ENCODE measurements around the gene CORO2A.

Gene CORO2A

DNA sequence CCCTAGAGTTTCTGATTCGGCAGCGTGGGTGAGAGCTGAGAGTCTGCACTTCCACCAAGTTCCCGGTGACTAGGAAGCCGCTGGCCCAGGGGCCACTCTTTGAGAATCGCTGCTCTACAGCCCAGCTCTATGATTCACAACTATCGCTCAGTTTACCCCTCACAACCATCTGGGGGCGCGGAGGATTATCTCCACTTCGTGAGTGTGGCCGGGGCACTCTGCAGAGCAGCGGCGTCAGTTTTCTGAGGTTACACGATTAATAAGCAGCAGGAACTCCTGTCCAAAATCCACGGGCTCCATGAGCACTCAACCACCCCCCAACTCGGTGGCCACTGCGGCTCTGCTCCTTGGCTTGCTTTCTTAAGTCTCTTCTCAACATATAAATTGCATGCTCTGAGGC, 19.3 kb downstream of the CORO2A start:
- Histone ChIP-seq H4K20me1 (ENCODE audit: insufficient read depth, low read length) (no peaks in the 10 kb centered on the region), H3K27ac (ENCODE audit: low read length) (no peak overlapping the region), H3K27me3 (ENCODE audit: low read depth, low read length) (peaks cover 14% of the 10 kb centered on the region), H3K4me3 (ENCODE audit: low read length) (no peak overlapping the region), H3K9ac (ENCODE audit: low read length) (no peak overlapping the region), H3K9me3 (ENCODE audit: insufficient read depth, low read length) (no peaks in the 10 kb centered on the region), H3K4me1 (ENCODE audit: low read length) (peaks cover 18% of the 10 kb centered on the region), H3K4me2 (ENCODE audit: low read length) (no peak overlapping the region), H2AFZ (ENCODE audit: low read depth, low read length) (no peak overlapping the region), H3K79me2 (ENCODE audit: low read length) (no peaks in the 10 kb centered on the region), H3K36me3 (replicated peaks; ENCODE audit: low read depth, low read length) (no peaks in the 10 kb centered on the region)
- TF ChIP-seq, protein P1, sequence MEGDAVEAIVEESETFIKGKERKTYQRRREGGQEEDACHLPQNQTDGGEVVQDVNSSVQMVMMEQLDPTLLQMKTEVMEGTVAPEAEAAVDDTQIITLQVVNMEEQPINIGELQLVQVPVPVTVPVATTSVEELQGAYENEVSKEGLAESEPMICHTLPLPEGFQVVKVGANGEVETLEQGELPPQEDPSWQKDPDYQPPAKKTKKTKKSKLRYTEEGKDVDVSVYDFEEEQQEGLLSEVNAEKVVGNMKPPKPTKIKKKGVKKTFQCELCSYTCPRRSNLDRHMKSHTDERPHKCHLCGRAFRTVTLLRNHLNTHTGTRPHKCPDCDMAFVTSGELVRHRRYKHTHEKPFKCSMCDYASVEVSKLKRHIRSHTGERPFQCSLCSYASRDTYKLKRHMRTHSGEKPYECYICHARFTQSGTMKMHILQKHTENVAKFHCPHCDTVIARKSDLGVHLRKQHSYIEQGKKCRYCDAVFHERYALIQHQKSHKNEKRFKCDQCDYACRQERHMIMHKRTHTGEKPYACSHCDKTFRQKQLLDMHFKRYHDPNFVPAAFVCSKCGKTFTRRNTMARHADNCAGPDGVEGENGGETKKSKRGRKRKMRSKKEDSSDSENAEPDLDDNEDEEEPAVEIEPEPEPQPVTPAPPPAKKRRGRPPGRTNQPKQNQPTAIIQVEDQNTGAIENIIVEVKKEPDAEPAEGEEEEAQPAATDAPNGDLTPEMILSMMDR (IDR thresholded peaks at IDR 0.05; ENCODE audit: low read depth, low read length), result no peak
- no peak for TF ChIP-seq EZH2phosphoT487 (IDR thresholded peaks at IDR 0.05; ENCODE audit: low read depth)

DNA sequence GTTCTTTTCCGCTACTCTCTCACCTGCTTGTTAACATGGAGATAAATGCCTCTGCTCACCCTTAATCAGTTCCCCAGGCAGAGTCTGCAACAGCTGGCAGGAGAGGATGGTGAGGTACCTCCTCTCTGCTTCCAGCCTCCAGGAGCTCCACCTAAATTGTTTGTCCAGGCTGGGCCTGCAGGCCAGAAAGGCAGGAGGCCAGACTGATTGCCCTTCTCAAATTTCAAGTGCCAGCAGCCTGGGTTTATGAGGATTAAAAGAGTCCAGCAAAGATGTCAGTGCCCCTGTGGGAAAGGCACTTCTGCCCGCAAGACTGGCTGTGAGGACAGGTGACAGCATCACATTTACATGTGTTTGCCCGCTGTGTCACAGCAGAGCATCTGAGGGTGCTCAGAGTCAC, 19.8 kb downstream of the CORO2A start:
- Histone ChIP-seq H3K4me2 (ENCODE audit: low read length) (no peak overlapping the region), H3K36me3 (replicated peaks; ENCODE audit: low read depth, low read length) (no peaks in the 10 kb centered on the region), H3K27ac (ENCODE audit: low read length) (no peak overlapping the region)

GRCh38 chr9:98171176-98171925, 21.1 kb downstream of the CORO2A start:
- H2AFZ ChIP-seq (ENCODE audit: low read depth, low read length), result no peak overlapping the region
- no peaks in the 10 kb centered on the region for H3K79me2 ChIP-seq (ENCODE audit: low read length)
- H3K36me3 ChIP-seq (replicated peaks; ENCODE audit: low read depth, low read length), result no peaks in the 10 kb centered on the region
- H3K27me3 ChIP-seq (ENCODE audit: low read depth, low read length), result peaks cover 12% of the 10 kb centered on the region
- TF ChIP-seq EZH2phosphoT487 (IDR thresholded peaks at IDR 0.05; ENCODE audit: low read depth), result no peak
- TF ChIP-seq, protein P1 (IDR thresholded peaks at IDR 0.05; ENCODE audit: low read depth, low read length), result no peak
- no peaks in the 10 kb centered on the region for H3K9me3 ChIP-seq (ENCODE audit: insufficient read depth, low read length)
- no peak overlapping the region for H3K4me3 ChIP-seq (ENCODE audit: low read length)
- H3K4me1 ChIP-seq (ENCODE audit: low read length), result peaks cover 18% of the 10 kb centered on the region
- no peak overlapping the region for H3K9ac ChIP-seq (ENCODE audit: low read length)
- no peaks in the 10 kb centered on the region for H4K20me1 ChIP-seq (ENCODE audit: insufficient read depth, low read length)
- no peak overlapping the region for H3K27ac ChIP-seq (ENCODE audit: low read length)
- H3K4me2 ChIP-seq (ENCODE audit: low read length), result no peak overlapping the region

More for the DNA sequence above, 19.8 kb downstream of the CORO2A start:
- Histone ChIP-seq H3K27me3 (ENCODE audit: low read depth, low read length) (peaks cover 14% of the 10 kb centered on the region), H3K79me2 (ENCODE audit: low read length) (no peaks in the 10 kb centered on the region), H2AFZ (ENCODE audit: low read depth, low read length) (no peak overlapping the region), H3K4me3 (ENCODE audit: low read length) (no peak overlapping the region), H3K9ac (ENCODE audit: low read length) (no peak overlapping the region), H3K4me1 (ENCODE audit: low read length) (peaks cover 18% of the 10 kb centered on the region), H4K20me1 (ENCODE audit: insufficient read depth, low read length) (no peaks in the 10 kb centered on the region), H3K9me3 (ENCODE audit: insufficient read depth, low read length) (no peaks in the 10 kb centered on the region)
- TF ChIP-seq, protein P1 (IDR thresholded peaks at IDR 0.05; ENCODE audit: low read depth, low read length), result no peak
- no peak for TF ChIP-seq EZH2phosphoT487 (IDR thresholded peaks at IDR 0.05; ENCODE audit: low read depth)

GRCh38 chr9:98168941-98169488, 23.4 kb downstream of the CORO2A start:
- no peaks in the 10 kb centered on the region for H3K36me3 ChIP-seq (replicated peaks; ENCODE audit: low read depth, low read length)

More at GRCh38 chr9:98168941-98169488, 23.4 kb downstream of the CORO2A start:
- no peak overlapping the region for H3K27ac ChIP-seq (ENCODE audit: low read length)
- TF ChIP-seq, protein P1 (IDR thresholded peaks at IDR 0.05; ENCODE audit: low read depth, low read length), result no peak
- TF ChIP-seq EZH2phosphoT487 (IDR thresholded peaks at IDR 0.05; ENCODE audit: low read depth), result no peak
- H3K4me2 ChIP-seq (ENCODE audit: low read length), result peak overlapping the region; percentile 44
- H3K9ac ChIP-seq (ENCODE audit: low read length), result no peak overlapping the region
- H3K4me3 ChIP-seq (ENCODE audit: low read length), result peak overlapping the region; percentile 39
- H2AFZ ChIP-seq (ENCODE audit: low read depth, low read length), result peak overlapping the region; percentile 35; the same call in 1 of the 2 replicates
- no peaks in the 10 kb centered on the region for H3K79me2 ChIP-seq (ENCODE audit: low read length)
- H3K27me3 ChIP-seq (ENCODE audit: low read depth, low read length), result no peaks in the 10 kb centered on the region
- H3K9me3 ChIP-seq (ENCODE audit: insufficient read depth, low read length), result no peaks in the 10 kb centered on the region
- no peaks in the 10 kb centered on the region for H4K20me1 ChIP-seq (ENCODE audit: insufficient read depth, low read length)
- peaks cover 18% of the 10 kb centered on the region for H3K4me1 ChIP-seq (ENCODE audit: low read length)

All from OCI-LY3 (cell line).